GM12878 (cell line): ENCODE measurements around the gene ADGRF4. TPM values are rescaled to one million over a fixed set of nuclear protein-coding genes. Genes with fewer than 3 reads are reported as not detected.

Source experiments
- ATAC-seq: fragments of 200-7000 bp; cut with Tn5 transposase; 3 replicates; pipeline ENCODE4 v1.9.1; 2020; ENCODE audit warnings: mild to moderate bottlenecking, moderate library complexity
- BruUV-seq: library from RNA; stranded (reverse); fragments of 400-500 nt; replicated peaks from 2 replicates; lab custom pipeline; 2021; lab: Mats Ljungman, UMichigan
- CTCF ChIA-PET: fragments of 300-600 bp; sonication (Branson Sonifier 250); formaldehyde crosslinking; extraction: SDS; loops from one replicate; lab custom pipeline; 2021; ENCODE audit warnings: inconsistent platforms; lab: Yijun Ruan, JAX
- POLR2A ChIA-PET: fragments of 350-600 bp; formaldehyde crosslinking; extraction: SDS; loops from one replicate; lab custom pipeline; 2021; ENCODE audit warnings: inconsistent platforms; lab: Charles Lee
- RAD21 ChIA-PET: fragments of 300-600 bp; sonication (Branson Sonifier 250); formaldehyde crosslinking; loops from one replicate; lab custom pipeline; 2023; ENCODE audit warnings: antibody characterized with exemption; ENCODE audit not compliant: unreplicated experiment; lab: Charles Lee
- SMC1A ChIA-PET: fragments of 300-600 bp; sonication (Branson Sonifier 250); formaldehyde crosslinking; loops from one replicate; lab custom pipeline; 2023; ENCODE audit not compliant: unreplicated experiment, uncharacterized antibody; lab: Charles Lee
- DNase-seq: peaks from one replicate; pipeline ENCODE4 v3.0.0-alpha.2; 2011; ENCODE audit warnings: low read depth, low spot score
- FAIRE-seq: peaks from 3 replicates; lab custom pipeline; 2011; peaks lifted over from hg19 to GRCh38; lab: Jason Lieb, UNC
- H2AFZ ChIP-seq: 2 replicates; pipeline ENCODE4 v1.6.0; 2011; ENCODE audit warnings: low read depth, low read length, control low read depth; ENCODE audit not compliant: control insufficient read depth
- H3K27ac ChIP-seq: 2 replicates; pipeline ENCODE4 v1.5.1; 2011; ENCODE audit warnings: control low read depth; ENCODE audit not compliant: control insufficient read depth, insufficient read depth
- H3K27me3 ChIP-seq, 2 experiments: replicated peaks in 1 of 2; 2 replicates each; pipeline versions ENCODE4 v1.6.0 to v1.6.1; 2011; ENCODE audit warnings: low read length in 1 of 2; ENCODE audit not compliant: control insufficient read depth in 2 of 2, insufficient read depth in 2 of 2
- H3K36me3 ChIP-seq, 2 experiments: 2 replicates each; pipeline ENCODE4 v1.5.1; 2011; ENCODE audit warnings: low read length in 1 of 2; ENCODE audit not compliant: control insufficient read depth in 2 of 2, insufficient read depth in 2 of 2
- H3K4me1 ChIP-seq: 2 replicates; pipeline ENCODE4 v1.6.1; 2011; ENCODE audit warnings: mild to moderate bottlenecking, low read length, moderate library complexity, mixed read lengths; ENCODE audit not compliant: control insufficient read depth, insufficient read depth
- H3K4me2 ChIP-seq: 2 replicates; pipeline ENCODE4 v1.6.0; 2011; ENCODE audit warnings: control low read depth; ENCODE audit not compliant: control insufficient read depth, insufficient read depth
- H3K4me3 ChIP-seq: fragments of 200-600 bp; sonication (generic); 2 replicates; pipeline ENCODE4 v1.5.1; 2016
- H3K79me2 ChIP-seq: 2 replicates; pipeline ENCODE4 v1.6.0; 2011; ENCODE audit warnings: low read length; ENCODE audit not compliant: control insufficient read depth, insufficient read depth
- H3K9ac ChIP-seq: 2 replicates; pipeline ENCODE4 v1.8.0; 2011; ENCODE audit warnings: low read length, control low read depth, mixed read lengths; ENCODE audit not compliant: control insufficient read depth, insufficient read depth
- H3K9me3 ChIP-seq: replicated peaks from 3 replicates; pipeline ENCODE4 v1.5.1; 2011; ENCODE audit warnings: mild to moderate bottlenecking, low read length; ENCODE audit not compliant: control insufficient read depth, insufficient read depth
- H4K20me1 ChIP-seq: 2 replicates; pipeline ENCODE4 v1.6.0; 2011; ENCODE audit not compliant: control insufficient read depth, insufficient read depth
- ATF2 ChIP-seq: IDR thresholded peaks from 2 replicates; pipeline ENCODE4 v1.6.1; 2012; ENCODE audit warnings: low read length, inconsistent platforms
- GATAD2B ChIP-seq: fragments of 450-650 bp; conservative IDR thresholded peaks from 2 replicates; pipeline ENCODE4 v1.6.1; 2017; ENCODE audit warnings: low read depth, mild to moderate bottlenecking, moderate library complexity
- HCFC1 ChIP-seq: fragments of 150-350 bp; IDR thresholded peaks from 2 replicates; pipeline ENCODE4 v1.6.1; 2014; ENCODE audit warnings: low read length
- IRF4 ChIP-seq: IDR thresholded peaks from 2 replicates; pipeline ENCODE4 v1.6.1; 2011; ENCODE audit warnings: low read depth, low read length
- JUNB ChIP-seq: IDR thresholded peaks from 2 replicates; pipeline ENCODE4 v1.6.1; 2016; ENCODE audit warnings: antibody characterized with exemption, mild to moderate bottlenecking
- JUND ChIP-seq: IDR thresholded peaks from 2 replicates; pipeline ENCODE4 v1.6.1; 2012; ENCODE audit warnings: low read depth, mild to moderate bottlenecking, low read length, improper control_type of control experiment, moderate library complexity
- MEF2A ChIP-seq: IDR thresholded peaks from 2 replicates; pipeline ENCODE4 v1.6.1; 2011; ENCODE audit warnings: low read depth, mild to moderate bottlenecking, low read length, moderate library complexity; ENCODE audit not compliant: insufficient read depth
- NFXL1 ChIP-seq: fragments of 450-650 bp; IDR thresholded peaks from 2 replicates; pipeline ENCODE4 v1.6.1; 2017; ENCODE audit warnings: antibody characterized with exemption, mild to moderate bottlenecking, borderline replicate concordance
- POLR2AphosphoS2 ChIP-seq: IDR thresholded peaks from 2 replicates; pipeline ENCODE4 v1.6.1; 2011; ENCODE audit warnings: low read depth, mild to moderate bottlenecking, low read length, improper control_type of control experiment, moderate library complexity
- POLR2AphosphoS5 ChIP-seq: IDR thresholded peaks from 2 replicates; pipeline ENCODE4 v1.6.1; 2011; ENCODE audit warnings: mild to moderate bottlenecking, low read length, inconsistent platforms
- RCOR1 ChIP-seq: conservative IDR thresholded peaks from 2 replicates; pipeline ENCODE4 v1.6.1; 2012; ENCODE audit warnings: low read depth, low read length, improper control_type of control experiment
- RFX5 ChIP-seq: IDR thresholded peaks from 2 replicates; pipeline ENCODE4 v1.6.1; 2011; ENCODE audit warnings: low read depth, low read length, improper control_type of control experiment
- TARDBP ChIP-seq: IDR thresholded peaks from 2 replicates; pipeline ENCODE4 v1.6.1; 2016; ENCODE audit warnings: borderline replicate concordance
- TCF7 ChIP-seq: IDR thresholded peaks from 2 replicates; pipeline ENCODE4 v1.6.1; 2014; ENCODE audit warnings: antibody characterized with exemption, borderline replicate concordance
- ZBED1 ChIP-seq: IDR thresholded peaks from 2 replicates; pipeline ENCODE4 v1.6.1; 2016; ENCODE audit warnings: borderline replicate concordance
- ZNF274 ChIP-seq: IDR thresholded peaks from one replicate; pipeline ENCODE4 v1.8.0; 2011; ENCODE audit not compliant: insufficient read length, insufficient read depth
- WGBS: methylation state at CpG from one replicate; pipeline ENCODE4 v1.1.6; 2016; ENCODE audit warnings: low lambda C conversion rate; ENCODE audit not compliant: insufficient replicate concordance, insufficient coverage; ENCODE audit errors: missing lambda C conversion rate; 5-methylcytosine and 5-hydroxymethylcytosine counted together
- in situ Hi-C: fragments of 300-500 bp; cut with MboI; formaldehyde crosslinking; loops from 9 replicates; pipeline ENCODE4 v1.14.3; 2018; ENCODE audit warnings: mixed read lengths
- intact Hi-C: fragments of 100-400 bp; cut with micrococcal nuclease; formaldehyde crosslinking; loops from one replicate; pipeline ENCODE4 v1.14.2; 2022; ENCODE audit not compliant: unreplicated experiment
- polyA plus RNA-seq, 11 experiments: library from polyadenylated mRNA; depleted of rRNA in 4 of 11; unstranded in 6 of 11; stranded (reverse) in 5 of 11; fragments of >200 nt; fragmentation: Nextera tagmentation in 4 of 11; fragmentation: Illumina TruSeq in 1 of 11; extraction: Ambion mirVana in 4 of 11; extraction: Trizol in 1 of 11; gene quantifications; 1 replicate in 1 of 11; 2 replicates in 10 of 11; pipeline versions ENCODE4 v1.2.1 to v1.2.3, GENCODE V29; 2011 to 2016; ENCODE audit warnings: inconsistent platforms in 2 of 11, missing spikeins in 2 of 11, low read depth in 1 of 11
- total RNA-seq, 4 experiments: library from RNA; depleted of rRNA in 3 of 4; stranded (reverse); fragments of >200 nt in 3 of 4; fragmentation: Illumina TruSeq in 1 of 4; extraction: Trizol in 1 of 4; gene quantifications; 2 replicates each; pipeline versions ENCODE4 v1.2.1 to v1.2.3, GENCODE V29; 2013 to 2021
- TF ChIP-seq, protein P1 (sequence below): fragments of 450-650 bp; IDR thresholded peaks from 2 replicates; pipeline ENCODE4 v1.6.1; 2017; ENCODE audit warnings: mild to moderate bottlenecking, moderate library complexity
- TF ChIP-seq, protein P2 (sequence below): fragments of 450-650 bp; IDR thresholded peaks from 2 replicates; pipeline ENCODE4 v1.6.1; 2014; ENCODE audit warnings: mild to moderate bottlenecking

The ADGRF4 gene
- total and polyA plus RNA-seq, 10 of the 15 experiments (the other 5 are each of a cell fraction or from before 2014, with no cell fraction given) = 0.04 to 0.12 (median 0.06) TPM; not detected in 5

DNA sequence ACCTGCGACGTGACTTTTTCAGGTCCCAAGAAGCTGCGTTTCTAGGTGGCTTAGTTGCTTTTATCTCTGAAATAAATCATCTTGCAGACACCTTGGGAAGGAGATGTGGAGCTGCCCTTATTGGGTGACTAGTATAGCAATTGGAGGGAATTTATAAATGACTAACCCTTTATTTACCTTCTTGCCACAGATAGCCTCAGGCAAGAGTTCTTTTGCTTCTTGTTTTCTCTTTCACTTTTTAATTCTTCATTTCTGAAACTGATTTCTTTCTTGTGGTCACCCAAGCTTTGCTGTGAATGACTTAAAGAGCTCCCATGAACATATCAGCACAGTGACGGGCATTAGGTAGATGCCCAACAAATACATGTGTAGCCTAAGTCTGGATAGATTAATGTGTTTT lies 3.0 kb downstream of the ADGRF4 start (continued):
- TF ChIP-seq TCF7 (peak; percentile 83), ZNF274 (no peak), JUNB (peak; percentile 27; the same call in 1 of the 2 replicates), ATF2 (0 out of 2 replicates have a peak, but pooled peaks have one; percentile 30), ZBED1 (no peak)

- in situ Hi-C loops = no loop called here
- H4K20me1 ChIP-seq = no peaks in the 10 kb centered on the region
- no peaks in the 10 kb centered on the region for H3K36me3 ChIP-seq
- CTCF ChIA-PET = interaction anchor here (1.0 to 1.2 kb wide), 2 partner anchors 8 to 25 kb away, joined by 4 read pairs; no protein-coding TSS in a partner anchor
- intact Hi-C loops = no loop called here
- POLR2A ChIA-PET = no interaction called here
- H3K79me2 ChIP-seq = no peaks in the 10 kb centered on the region
- 77% methylated on average over 5 of the region's 5 CpGs for WGBS
- DNase-seq = no peak
- H3K27me3 ChIP-seq = no peaks in the 10 kb centered on the region
- no peak overlapping the region for H3K9ac ChIP-seq
- SMC1A ChIA-PET = interaction anchor here (0.7 kb wide), 1 partner anchor 26 kb away, joined by 4 read pairs; no protein-coding TSS in a partner anchor
- BruUV-seq = no TSS peak
- ATAC-seq = no peak
- no peak for FAIRE-seq
- RAD21 ChIA-PET = no interaction called here
- no peak overlapping the region for H3K4me2 ChIP-seq
- no peak overlapping the region for H3K27ac ChIP-seq
- no peaks in the 10 kb centered on the region for H3K4me1 ChIP-seq
- H2AFZ ChIP-seq = no peak overlapping the region
- peaks cover under 1% of the 10 kb centered on the region; the same call in 1 of the 3 replicates for H3K9me3 ChIP-seq
- no peak overlapping the region for H3K4me3 ChIP-seq
- no peak for TF ChIP-seq JUND
- no peak for TF ChIP-seq MEF2A
- TF ChIP-seq IRF4 = no peak
- no peak for TF ChIP-seq POLR2AphosphoS5
- no peak for TF ChIP-seq GATAD2B
- TF ChIP-seq, protein P1, sequence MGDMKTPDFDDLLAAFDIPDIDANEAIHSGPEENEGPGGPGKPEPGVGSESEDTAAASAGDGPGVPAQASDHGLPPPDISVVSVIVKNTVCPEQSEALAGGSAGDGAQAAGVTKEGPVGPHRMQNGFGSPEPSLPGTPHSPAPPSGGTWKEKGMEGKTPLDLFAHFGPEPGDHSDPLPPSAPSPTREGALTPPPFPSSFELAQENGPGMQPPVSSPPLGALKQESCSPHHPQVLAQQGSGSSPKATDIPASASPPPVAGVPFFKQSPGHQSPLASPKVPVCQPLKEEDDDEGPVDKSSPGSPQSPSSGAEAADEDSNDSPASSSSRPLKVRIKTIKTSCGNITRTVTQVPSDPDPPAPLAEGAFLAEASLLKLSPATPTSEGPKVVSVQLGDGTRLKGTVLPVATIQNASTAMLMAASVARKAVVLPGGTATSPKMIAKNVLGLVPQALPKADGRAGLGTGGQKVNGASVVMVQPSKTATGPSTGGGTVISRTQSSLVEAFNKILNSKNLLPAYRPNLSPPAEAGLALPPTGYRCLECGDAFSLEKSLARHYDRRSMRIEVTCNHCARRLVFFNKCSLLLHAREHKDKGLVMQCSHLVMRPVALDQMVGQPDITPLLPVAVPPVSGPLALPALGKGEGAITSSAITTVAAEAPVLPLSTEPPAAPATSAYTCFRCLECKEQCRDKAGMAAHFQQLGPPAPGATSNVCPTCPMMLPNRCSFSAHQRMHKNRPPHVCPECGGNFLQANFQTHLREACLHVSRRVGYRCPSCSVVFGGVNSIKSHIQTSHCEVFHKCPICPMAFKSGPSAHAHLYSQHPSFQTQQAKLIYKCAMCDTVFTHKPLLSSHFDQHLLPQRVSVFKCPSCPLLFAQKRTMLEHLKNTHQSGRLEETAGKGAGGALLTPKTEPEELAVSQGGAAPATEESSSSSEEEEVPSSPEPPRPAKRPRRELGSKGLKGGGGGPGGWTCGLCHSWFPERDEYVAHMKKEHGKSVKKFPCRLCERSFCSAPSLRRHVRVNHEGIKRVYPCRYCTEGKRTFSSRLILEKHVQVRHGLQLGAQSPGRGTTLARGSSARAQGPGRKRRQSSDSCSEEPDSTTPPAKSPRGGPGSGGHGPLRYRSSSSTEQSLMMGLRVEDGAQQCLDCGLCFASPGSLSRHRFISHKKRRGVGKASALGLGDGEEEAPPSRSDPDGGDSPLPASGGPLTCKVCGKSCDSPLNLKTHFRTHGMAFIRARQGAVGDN = no peak
- TF ChIP-seq ZNF274 = no peak
- TF ChIP-seq, protein P2, sequence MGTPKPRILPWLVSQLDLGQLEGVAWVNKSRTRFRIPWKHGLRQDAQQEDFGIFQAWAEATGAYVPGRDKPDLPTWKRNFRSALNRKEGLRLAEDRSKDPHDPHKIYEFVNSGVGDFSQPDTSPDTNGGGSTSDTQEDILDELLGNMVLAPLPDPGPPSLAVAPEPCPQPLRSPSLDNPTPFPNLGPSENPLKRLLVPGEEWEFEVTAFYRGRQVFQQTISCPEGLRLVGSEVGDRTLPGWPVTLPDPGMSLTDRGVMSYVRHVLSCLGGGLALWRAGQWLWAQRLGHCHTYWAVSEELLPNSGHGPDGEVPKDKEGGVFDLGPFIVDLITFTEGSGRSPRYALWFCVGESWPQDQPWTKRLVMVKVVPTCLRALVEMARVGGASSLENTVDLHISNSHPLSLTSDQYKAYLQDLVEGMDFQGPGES = no peak
- no peak for TF ChIP-seq HCFC1
- no peak for TF ChIP-seq RCOR1
- TF ChIP-seq POLR2AphosphoS2 = no peak
- no peak for TF ChIP-seq TARDBP
- TF ChIP-seq RFX5 = no peak
- TF ChIP-seq NFXL1 = no peak
These were observed 10.8 kb downstream of the ADGRF4 start for GRCh38 chr6:47709160-47709559.
